Neuron (in vitro differentiated cells): Measurements from ENCODE around the gene ITCH.

ENCODE experiments used
- H2AFZ ChIP-seq: one replicate; pipeline ENCODE4 v1.6.1; 2013; ENCODE audit warnings: low read depth, mild to moderate bottlenecking, inconsistent platforms, low read length, moderate library complexity
- H3K27me3 ChIP-seq: one replicate; pipeline ENCODE4 v1.6.1; 2013; ENCODE audit warnings: low read length; ENCODE audit not compliant: insufficient read depth
- H3K36me3 ChIP-seq: one replicate; pipeline ENCODE4 v1.6.1; 2013; ENCODE audit warnings: low read length; ENCODE audit not compliant: insufficient read depth
- H3K4me1 ChIP-seq: one replicate; pipeline ENCODE4 v1.6.1; 2013; ENCODE audit warnings: low read length; ENCODE audit not compliant: insufficient read depth
- H3K4me3 ChIP-seq: 2 replicates; pipeline ENCODE4 v1.5.1; 2013; ENCODE audit warnings: mild to moderate bottlenecking, low read length, moderate library complexity
- H3K9me3 ChIP-seq: one replicate; pipeline ENCODE4 v1.6.1; 2013; ENCODE audit warnings: low read length

Gene ITCH

GRCh38 chr20:34544109-34544796 lies 181.2 kb downstream of the ITCH start:
- Histone ChIP-seq H3K4me3 (no peak overlapping the region), H3K36me3 (peaks cover 23% of the 10 kb centered on the region), H3K4me1 (no peaks in the 10 kb centered on the region), H3K9me3 (no peaks in the 10 kb centered on the region), H3K27me3 (no peaks in the 10 kb centered on the region), H2AFZ (no peak overlapping the region)

DNA sequence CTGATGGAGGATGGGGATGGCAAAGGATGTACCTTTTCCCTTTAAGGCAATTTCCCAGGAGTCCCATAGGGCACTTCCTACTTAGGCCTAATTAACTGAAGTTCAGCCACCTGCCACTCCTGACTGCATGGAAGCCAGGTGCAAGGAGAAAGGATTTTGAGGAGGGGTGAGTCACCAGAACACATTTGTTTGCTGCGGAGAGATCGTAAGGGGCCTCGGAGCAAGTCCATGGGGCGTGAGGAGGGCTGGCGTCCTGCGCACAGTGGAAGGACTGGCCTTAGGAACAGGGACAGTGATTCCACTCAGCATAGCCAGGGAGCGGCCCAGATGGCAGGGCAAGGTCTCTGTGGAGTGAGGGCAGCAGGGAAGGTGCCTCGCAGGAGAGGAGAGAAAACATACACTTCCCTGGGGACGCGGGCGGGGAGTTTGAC lies 183.7 kb downstream of the ITCH start:
- Histone ChIP-seq H2AFZ (no peak overlapping the region), H3K4me1 (no peaks in the 10 kb centered on the region), H3K27me3 (no peaks in the 10 kb centered on the region), H3K4me3 (no peak overlapping the region), H3K36me3 (peaks cover 3% of the 10 kb centered on the region), H3K9me3 (no peaks in the 10 kb centered on the region)

DNA sequence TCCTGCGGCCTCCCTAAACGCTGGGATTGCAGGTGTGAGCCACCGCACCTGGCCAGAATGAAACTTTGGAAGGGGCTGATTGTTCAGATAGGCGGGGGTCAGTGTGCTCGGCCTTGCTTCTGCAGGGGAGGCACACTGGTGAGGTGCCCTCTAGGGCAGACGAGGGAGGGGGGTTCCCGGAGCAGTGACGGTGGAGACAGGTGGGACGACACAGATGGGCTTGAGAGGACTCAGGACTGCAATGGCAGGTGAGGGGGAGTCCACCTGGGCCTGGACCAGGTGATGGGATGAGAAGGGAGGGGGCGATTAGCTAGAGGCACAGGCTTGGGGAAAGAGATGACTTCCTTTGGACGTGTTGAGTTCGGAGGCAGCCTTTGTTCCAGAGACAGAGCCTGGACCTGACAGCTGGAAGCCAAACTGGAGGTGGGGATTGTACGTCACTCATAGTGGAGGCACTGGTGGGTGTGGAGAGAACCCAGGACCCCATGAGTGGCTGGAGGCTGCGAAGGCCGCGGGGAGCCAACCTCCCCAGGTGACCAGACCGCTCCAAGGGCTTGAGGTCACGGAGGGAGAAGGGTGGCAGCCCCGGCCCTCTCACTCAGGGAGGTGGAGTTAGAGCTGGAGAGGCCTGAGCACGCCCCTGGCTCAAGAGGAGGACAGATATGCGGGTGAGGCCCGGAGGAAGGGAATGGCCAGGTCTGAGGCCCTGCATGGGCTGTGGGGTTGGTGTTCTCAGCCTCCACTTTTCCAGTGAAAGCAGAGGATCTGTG lies 185.0 kb downstream of the ITCH start:
- Histone ChIP-seq H3K27me3 (no peaks in the 10 kb centered on the region), H3K9me3 (no peaks in the 10 kb centered on the region), H2AFZ (no peak overlapping the region), H3K36me3 (no peaks in the 10 kb centered on the region), H3K4me1 (no peaks in the 10 kb centered on the region), H3K4me3 (no peak overlapping the region)

DNA sequence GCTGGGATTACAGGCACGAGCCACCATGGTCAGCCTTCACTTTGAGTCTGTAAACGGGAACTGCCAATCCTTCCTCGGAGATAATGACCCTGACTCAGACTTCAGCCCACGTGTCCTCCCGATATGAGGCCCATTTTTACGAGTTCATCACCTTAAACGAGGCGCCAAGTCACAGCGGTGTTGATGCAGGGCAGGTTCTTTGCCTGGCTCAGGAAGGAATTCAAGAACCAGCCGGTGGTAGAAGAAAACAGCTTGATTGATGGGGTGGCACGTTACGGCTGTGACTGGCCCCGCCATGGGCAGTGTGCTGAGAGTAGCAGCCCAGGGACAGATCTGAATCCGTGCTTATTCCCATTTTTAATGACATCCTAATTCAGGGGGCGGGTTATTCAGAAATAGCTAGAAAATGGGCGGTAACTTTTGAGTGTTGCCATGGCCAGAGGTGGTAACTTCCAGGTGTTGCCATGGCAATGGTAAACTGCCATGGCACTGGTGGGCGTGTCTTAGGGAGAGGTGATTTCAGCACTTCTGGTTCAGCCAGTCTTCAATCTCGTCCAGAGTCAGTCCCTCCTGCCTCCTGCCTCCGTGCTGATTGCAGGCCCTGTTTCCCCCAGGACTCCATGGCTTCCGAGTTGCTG lies 186.3 kb downstream of the ITCH start:
- H3K36me3 ChIP-seq, result no peaks in the 10 kb centered on the region
- no peaks in the 10 kb centered on the region for H3K27me3 ChIP-seq
- no peak overlapping the region for H3K4me3 ChIP-seq
- no peak overlapping the region for H2AFZ ChIP-seq
- H3K4me1 ChIP-seq, result no peaks in the 10 kb centered on the region
- H3K9me3 ChIP-seq, result no peaks in the 10 kb centered on the region

DNA sequence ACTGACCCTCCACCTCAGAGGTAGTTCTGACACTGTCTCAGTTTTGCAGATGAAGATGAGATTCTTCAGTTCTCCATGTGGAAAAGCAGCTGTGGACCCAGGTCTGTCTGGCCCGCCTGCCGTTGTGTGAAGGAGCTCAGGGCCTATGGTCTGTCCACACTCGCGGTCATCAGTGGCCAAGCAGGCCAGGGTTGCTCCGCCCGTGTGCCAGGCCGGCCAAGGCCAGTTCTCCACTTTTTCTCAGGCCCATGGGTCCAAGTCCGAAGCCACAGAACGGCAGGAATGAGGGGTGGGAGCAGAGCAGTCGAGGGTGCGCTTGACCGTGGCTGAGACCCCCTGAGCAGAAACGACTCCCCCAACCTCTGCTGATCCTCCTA lies 186.8 kb downstream of the ITCH start:
- Histone ChIP-seq H3K9me3 (no peaks in the 10 kb centered on the region), H3K4me3 (no peak overlapping the region), H2AFZ (no peak overlapping the region)

DNA sequence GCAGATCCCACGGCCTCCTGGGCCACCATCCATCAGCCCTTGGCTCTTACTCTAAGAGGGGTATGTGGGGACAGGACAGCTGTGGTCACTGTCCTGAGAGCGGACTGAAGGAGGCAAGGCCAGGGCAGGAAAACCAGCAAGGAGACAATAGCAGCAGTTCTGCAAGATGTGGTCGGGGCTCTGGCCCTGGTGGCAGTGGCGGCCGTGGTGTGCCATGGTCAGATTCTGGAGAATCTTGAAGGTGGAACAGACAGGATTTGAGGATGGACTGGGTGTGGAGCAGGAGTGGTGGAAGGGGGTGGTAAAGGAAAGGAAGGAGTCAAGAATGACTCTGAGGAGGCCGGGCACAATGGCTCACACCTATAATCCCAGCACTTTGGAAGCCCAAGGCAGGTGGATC lies 189.5 kb downstream of the ITCH start:
- no peak overlapping the region for H3K4me3 ChIP-seq
- no peak overlapping the region for H2AFZ ChIP-seq
- H3K36me3 ChIP-seq, result no peaks in the 10 kb centered on the region
- no peaks in the 10 kb centered on the region for H3K4me1 ChIP-seq
- H3K27me3 ChIP-seq, result no peaks in the 10 kb centered on the region
- no peaks in the 10 kb centered on the region for H3K9me3 ChIP-seq

More for the DNA sequence above, 186.8 kb downstream of the ITCH start:
- H3K36me3 ChIP-seq, result no peaks in the 10 kb centered on the region
- H3K4me1 ChIP-seq, result no peaks in the 10 kb centered on the region
- no peaks in the 10 kb centered on the region for H3K27me3 ChIP-seq

DNA sequence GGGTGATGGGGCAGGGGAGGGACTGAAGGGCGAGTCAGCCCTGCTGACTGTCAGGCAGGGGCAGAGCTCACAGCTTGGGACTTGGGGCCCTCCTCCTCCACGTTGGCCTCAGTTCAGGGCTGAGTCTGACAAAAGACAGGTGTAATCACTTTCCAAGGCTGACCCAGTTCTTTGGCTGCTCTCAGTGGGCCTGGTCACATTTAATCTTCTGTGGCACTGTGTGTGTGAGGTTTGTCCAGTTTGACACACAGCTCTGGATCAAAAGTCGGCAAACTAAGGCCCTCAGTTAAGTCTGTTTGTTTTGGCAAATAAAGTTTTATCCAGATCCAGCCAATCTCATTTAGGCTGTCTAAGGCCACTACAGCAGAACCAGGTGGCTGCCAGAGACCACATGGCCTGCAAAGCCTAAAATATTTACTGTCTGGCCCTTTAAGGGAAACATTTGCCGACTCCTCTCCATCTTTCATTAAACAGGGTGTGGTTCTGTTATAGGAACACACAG lies 190.3 kb downstream of the ITCH start:
- no peak overlapping the region for H3K4me3 ChIP-seq
- no peak overlapping the region for H2AFZ ChIP-seq
- no peaks in the 10 kb centered on the region for H3K4me1 ChIP-seq
- no peaks in the 10 kb centered on the region for H3K9me3 ChIP-seq
- H3K27me3 ChIP-seq, result no peaks in the 10 kb centered on the region
- no peaks in the 10 kb centered on the region for H3K36me3 ChIP-seq

- no peaks in the 10 kb centered on the region for H3K27me3 ChIP-seq
- H3K4me3 ChIP-seq, result no peak overlapping the region
- H3K36me3 ChIP-seq, result peaks cover 7% of the 10 kb centered on the region
- no peaks in the 10 kb centered on the region for H3K4me1 ChIP-seq
- peaks cover 4% of the 10 kb centered on the region for H3K9me3 ChIP-seq
- no peak overlapping the region for H2AFZ ChIP-seq
Observed at GRCh38 chr20:34557936-34558319, 194.9 kb downstream of the ITCH start.

DNA sequence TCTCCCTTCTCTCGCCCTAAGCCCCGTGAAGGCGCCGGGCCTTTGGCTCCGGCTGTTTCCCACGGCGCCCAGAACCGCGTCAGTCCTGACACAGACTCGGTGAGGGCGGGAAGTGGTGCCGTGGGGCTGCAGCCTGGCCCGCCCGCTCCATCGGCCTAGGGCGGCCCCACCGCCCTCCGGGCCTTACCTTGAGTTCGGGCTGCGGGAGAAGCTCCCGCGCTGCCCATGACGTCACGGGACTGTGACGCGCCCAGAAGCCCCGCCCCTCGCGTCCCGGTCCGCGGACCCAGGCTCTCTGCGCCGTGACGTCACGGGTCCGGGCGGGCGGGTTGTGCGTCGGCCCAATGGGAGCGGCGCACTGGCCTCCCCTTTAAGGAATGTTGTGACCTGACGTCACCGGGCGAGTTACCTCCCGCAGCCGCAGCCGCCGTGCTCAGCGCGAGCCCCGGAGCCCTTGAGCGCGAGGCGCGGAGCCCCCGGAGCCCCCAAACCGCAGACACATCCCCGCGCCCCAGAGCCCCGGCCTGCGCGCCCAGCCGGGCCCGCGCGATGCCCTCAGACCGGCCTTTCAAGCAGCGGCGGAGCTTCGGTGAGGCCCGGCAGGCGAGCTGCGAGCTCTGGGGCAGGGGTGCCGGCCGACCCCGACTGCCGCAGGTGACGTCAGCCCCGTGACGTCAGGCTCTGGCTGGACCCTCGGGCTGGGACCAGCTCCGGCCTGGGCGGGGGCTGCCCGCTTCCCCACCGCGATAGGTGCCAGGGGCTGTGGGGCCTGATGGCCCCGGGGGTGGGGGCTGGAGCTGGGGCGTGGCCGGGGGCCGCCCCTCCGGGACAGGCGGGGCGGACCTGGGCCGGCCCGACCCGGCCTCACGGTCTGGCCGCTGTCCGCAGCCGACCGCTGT lies 195.5 kb downstream of the ITCH start, which contains the start of gene MAP1LC3A:
Gene MAP1LC3A (plus strand): TSS at position 399 of the 899 bp plus-strand sequence. CDS start 151 bp downstream, at position 550.
- Histone ChIP-seq H3K27me3 (no peaks in the 10 kb centered on the region), H3K36me3 (peaks cover 7% of the 10 kb centered on the region), H3K4me1 (no peaks in the 10 kb centered on the region), H2AFZ (no peak within 1 kb of the TSS), H3K4me3 (no peak within 1 kb of the TSS), H3K9me3 (peaks cover 4% of the 10 kb centered on the region)

- H3K4me3 ChIP-seq, result no peak overlapping the region
- no peaks in the 10 kb centered on the region for H3K4me1 ChIP-seq
- no peaks in the 10 kb centered on the region for H3K27me3 ChIP-seq
Observed at GRCh38 chr20:34559311-34560140, 196.5 kb downstream of the ITCH start.

GRCh38 chr20:34560141-34560523 lies 197.1 kb downstream of the ITCH start:
- Histone ChIP-seq H3K4me1 (no peaks in the 10 kb centered on the region), H3K36me3 (peaks cover 7% of the 10 kb centered on the region), H2AFZ (no peak overlapping the region)

More at GRCh38 chr20:34559311-34560140, 196.5 kb downstream of the ITCH start:
- H2AFZ ChIP-seq, result no peak overlapping the region
- peaks cover 7% of the 10 kb centered on the region for H3K36me3 ChIP-seq
- H3K9me3 ChIP-seq, result peaks cover 4% of the 10 kb centered on the region

GRCh38 chr20:34560614-34561013 lies 197.5 kb downstream of the ITCH start:
- no peaks in the 10 kb centered on the region for H3K27me3 ChIP-seq
- no peak overlapping the region for H3K4me3 ChIP-seq
- peaks cover 7% of the 10 kb centered on the region for H3K36me3 ChIP-seq
- no peak overlapping the region for H2AFZ ChIP-seq
- no peaks in the 10 kb centered on the region for H3K4me1 ChIP-seq
- H3K9me3 ChIP-seq, result peaks cover 4% of the 10 kb centered on the region

More at GRCh38 chr20:34560141-34560523, 197.1 kb downstream of the ITCH start:
- Histone ChIP-seq H3K9me3 (peaks cover 4% of the 10 kb centered on the region), H3K27me3 (no peaks in the 10 kb centered on the region), H3K4me3 (no peak overlapping the region)
